IPS DF 6.9 (cell line): ENCODE measurements around the gene CELA2B.

Source experiments
- DNase-seq: peaks from one replicate; pipeline ENCODE4 v3.0.0-alpha.2; 2013; ENCODE audit warnings: low read depth, low spot score
- H3K27ac ChIP-seq: one replicate; pipeline ENCODE4 v1.5.1; 2013; ENCODE audit warnings: low read length, control low read depth
- H3K27me3 ChIP-seq: 2 replicates; pipeline ENCODE4 v1.6.1; 2013; ENCODE audit warnings: mild to moderate bottlenecking, low read length; ENCODE audit not compliant: control insufficient read depth, insufficient read depth
- H3K36me3 ChIP-seq: 2 replicates; pipeline ENCODE4 v1.6.1; 2013; ENCODE audit warnings: low read length; ENCODE audit not compliant: control insufficient read depth, insufficient read depth
- H3K4me1 ChIP-seq: 2 replicates; pipeline ENCODE4 v1.6.1; 2013; ENCODE audit warnings: low read length; ENCODE audit not compliant: control insufficient read depth, insufficient read depth
- H3K4me3 ChIP-seq: 2 replicates; pipeline ENCODE4 v1.5.1; 2013; ENCODE audit warnings: mild to moderate bottlenecking, low read length
- H3K9me3 ChIP-seq: 2 replicates; pipeline ENCODE4 v1.6.1; 2013; ENCODE audit warnings: low read length, inconsistent platforms; ENCODE audit not compliant: control insufficient read depth, insufficient read depth
- WGBS: extraction: QIAGEN DNeasy Blood & Tissue Kit; methylation state at CpG from one replicate; pipeline ENCODE4 v1.1.7; 2013; ENCODE audit warnings: mixed read lengths, missing lambda C conversion rate; ENCODE audit not compliant: insufficient read length, insufficient coverage; 5-methylcytosine and 5-hydroxymethylcytosine counted together

CELA2B gene

DNA sequence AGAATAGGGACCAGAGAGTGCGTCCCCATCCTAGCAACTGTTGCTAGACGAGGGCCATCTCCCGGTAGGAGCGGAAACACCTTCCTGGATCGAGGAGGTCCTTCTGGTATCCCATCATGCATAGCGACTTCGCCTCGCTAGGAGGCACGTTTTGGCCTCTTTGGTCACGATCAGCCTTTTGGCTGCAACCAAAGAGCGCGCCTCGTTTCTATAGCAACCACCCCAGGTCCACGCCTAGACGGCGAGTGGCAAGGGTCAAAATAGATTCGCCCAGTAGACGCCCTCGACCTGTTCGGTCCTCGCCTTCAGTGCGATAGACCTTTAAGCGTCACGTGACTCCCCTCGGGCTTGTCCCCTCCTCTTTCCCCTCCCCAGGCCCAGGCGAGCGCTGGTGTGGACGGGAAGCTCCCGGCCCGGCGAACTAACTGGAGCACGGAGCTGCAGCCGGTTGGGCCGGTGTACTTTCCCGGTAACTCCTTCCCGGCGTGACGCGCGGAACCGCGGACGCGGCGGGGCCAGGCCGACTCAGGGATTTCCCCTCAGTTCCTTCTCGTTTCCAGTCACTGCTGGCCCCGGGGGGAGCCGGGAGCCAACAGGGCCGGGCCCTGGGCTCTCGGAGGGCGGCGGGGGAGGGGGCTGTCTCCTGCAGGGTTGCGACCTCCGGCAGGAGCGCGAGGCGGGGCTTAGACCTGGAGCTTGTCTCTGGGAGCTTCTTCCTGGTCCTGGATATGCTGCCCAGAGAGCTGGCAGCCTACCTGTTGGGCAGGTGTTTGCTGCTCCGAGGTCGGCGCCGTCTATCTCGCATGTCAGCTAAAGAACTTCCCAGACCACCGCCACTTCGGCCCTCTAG, 50.8 kb downstream of the CELA2B start, which contains the start of gene DNAJC16:
TSS of gene DNAJC16 (plus strand) at position 359 of the 850 bp plus-strand sequence. CDS start 2,258 bp downstream, outside the sequence.
- no peaks in the 10 kb centered on the region; the same call in 1 of the 2 replicates for H3K36me3 ChIP-seq
- H3K27ac ChIP-seq: no peak within 1 kb of the TSS
- H3K9me3 ChIP-seq: no peaks in the 10 kb centered on the region
- H3K4me3 ChIP-seq: peak within 1 kb of the TSS; percentile 74
- H3K4me1 ChIP-seq: peaks cover 2% of the 10 kb centered on the region
- no CpG with 5 or more reads among the region's 65 CpGs for WGBS
- H3K27me3 ChIP-seq: no peaks in the 10 kb centered on the region
- peak; percentile 100 for DNase-seq

GRCh38 chr1:15531003-15531402, 55.1 kb downstream of the CELA2B start:
- peaks cover 3% of the 10 kb centered on the region; the same call in 1 of the 2 replicates for H3K36me3 ChIP-seq
- H3K4me1 ChIP-seq: no peaks in the 10 kb centered on the region
- no peak overlapping the region for H3K27ac ChIP-seq
- H3K4me3 ChIP-seq: no peak overlapping the region
- no peaks in the 10 kb centered on the region for H3K9me3 ChIP-seq
- DNase-seq: no peak
- WGBS: no CpG with 5 or more reads among the region's 4 CpGs
- H3K27me3 ChIP-seq: no peaks in the 10 kb centered on the region

DNA sequence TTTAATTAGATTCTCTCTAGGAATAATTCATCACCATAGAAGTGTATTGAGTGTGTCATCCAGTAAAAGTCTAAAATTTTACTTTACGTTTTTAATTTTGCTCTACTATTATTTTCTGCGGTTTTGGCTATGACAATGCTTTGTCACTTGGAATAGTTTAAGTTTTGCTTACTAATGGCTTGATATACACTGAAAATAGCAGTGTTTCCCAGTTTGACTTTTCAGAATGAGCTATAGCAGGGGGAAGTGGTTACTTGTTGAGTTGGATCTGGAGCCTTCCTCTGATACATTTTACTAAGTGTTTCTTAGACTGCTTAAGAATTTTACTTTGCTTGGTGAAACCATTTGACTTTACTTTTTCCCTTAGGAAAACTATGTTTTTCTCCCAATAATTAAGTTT, 55.8 kb downstream of the CELA2B start:
- Histone ChIP-seq H3K4me1 (no peaks in the 10 kb centered on the region), H3K9me3 (no peaks in the 10 kb centered on the region), H3K27me3 (no peaks in the 10 kb centered on the region), H3K4me3 (no peak overlapping the region), H3K27ac (no peak overlapping the region), H3K36me3 (peaks cover 3% of the 10 kb centered on the region; the same call in 1 of the 2 replicates)
- DNase-seq: no peak
- no CpG with 5 or more reads among the region's 2 CpGs for WGBS

GRCh38 chr1:15538771-15539170, 62.9 kb downstream of the CELA2B start:
- no peak for DNase-seq

GRCh38 chr1:15540186-15540585, 64.3 kb downstream of the CELA2B start:
- peaks cover 8% of the 10 kb centered on the region; the same call in 1 of the 2 replicates for H3K36me3 ChIP-seq
- H3K27ac ChIP-seq: no peak overlapping the region
- no peaks in the 10 kb centered on the region for H3K27me3 ChIP-seq
- no CpG with 5 or more reads among the region's 8 CpGs for WGBS
- no peaks in the 10 kb centered on the region for H3K9me3 ChIP-seq
- no peak overlapping the region for H3K4me3 ChIP-seq
- H3K4me1 ChIP-seq: no peaks in the 10 kb centered on the region
- no peak for DNase-seq

More at GRCh38 chr1:15538771-15539170, 62.9 kb downstream of the CELA2B start:
- no peaks in the 10 kb centered on the region for H3K27me3 ChIP-seq
- no peak overlapping the region for H3K4me3 ChIP-seq
- H3K9me3 ChIP-seq: no peaks in the 10 kb centered on the region
- no peak overlapping the region for H3K27ac ChIP-seq
- H3K36me3 ChIP-seq: peaks cover 8% of the 10 kb centered on the region; the same call in 1 of the 2 replicates
- WGBS: no CpG with 5 or more reads among the region's 6 CpGs
- H3K4me1 ChIP-seq: no peaks in the 10 kb centered on the region
